HG03103 (cell line): ENCODE measurements around the gene ELMOD1.
A peak's percentile ranks its signal among the peaks of the same experiment; 100 is the strongest.

Experiments
- ATAC-seq: cut with Tn5 transposase; IDR thresholded peaks from one replicate; pipeline ENCODE4 v1.9.1; 2021; ENCODE audit warnings: low read depth; ENCODE audit not compliant: unreplicated experiment

Gene ELMOD1

GRCh38 chr11:107682572-107682971 lies 91.6 kb downstream of the ELMOD1 start:
- ATAC-seq = no peak

- ATAC-seq = no peak
These were observed 92.1 kb downstream of the ELMOD1 start for GRCh38 chr11:107683061-107683460.

- no peak for ATAC-seq
These were observed 92.9 kb downstream of the ELMOD1 start for GRCh38 chr11:107683807-107684206.

- no peak for ATAC-seq
These were observed 97.5 kb downstream of the ELMOD1 start for GRCh38 chr11:107688322-107688918.

GRCh38 chr11:107689317-107690202 lies 98.6 kb downstream of the ELMOD1 start:
- peak; percentile 66 for ATAC-seq

GRCh38 chr11:107691000-107691750 lies 100.2 kb downstream of the ELMOD1 start:
- no peak for ATAC-seq

- ATAC-seq = no peak
These were observed 104.5 kb downstream of the ELMOD1 start for GRCh38 chr11:107695446-107695845.

- ATAC-seq = no peak
These were observed 105.2 kb downstream of the ELMOD1 start for GRCh38 chr11:107696140-107696539.

GRCh38 chr11:107697291-107697690 lies 106.3 kb downstream of the ELMOD1 start:
- ATAC-seq = no peak

- no peak for ATAC-seq
These were observed 108.7 kb downstream of the ELMOD1 start for GRCh38 chr11:107699371-107700285.

GRCh38 chr11:107702109-107702660 lies 111.2 kb downstream of the ELMOD1 start:
- no peak for ATAC-seq

GRCh38 chr11:107702723-107703122 lies 111.8 kb downstream of the ELMOD1 start:
- no peak for ATAC-seq

- no peak for ATAC-seq
These were observed 113.5 kb downstream of the ELMOD1 start for GRCh38 chr11:107704451-107704850.

- ATAC-seq = no peak
These were observed 114.1 kb downstream of the ELMOD1 start for GRCh38 chr11:107705027-107705426.

GRCh38 chr11:107706531-107706930 lies 115.6 kb downstream of the ELMOD1 start:
- no peak for ATAC-seq

- no peak for ATAC-seq
These were observed 116.3 kb downstream of the ELMOD1 start for GRCh38 chr11:107707215-107707671.

GRCh38 chr11:107707807-107708206 lies 116.9 kb downstream of the ELMOD1 start:
- ATAC-seq = no peak

GRCh38 chr11:107708792-107709191 lies 117.8 kb downstream of the ELMOD1 start:
- no peak for ATAC-seq

- no peak for ATAC-seq
These were observed 119.4 kb downstream of the ELMOD1 start for GRCh38 chr11:107710301-107710700.
